ENCODE measurements around the gene JAKMIP3. TPM values are rescaled to one million over a fixed set of nuclear protein-coding genes. Genes with fewer than 3 reads are reported as not detected.
A peak's percentile ranks its signal among the peaks of the same experiment; 100 is the strongest.

The JAKMIP3 gene
- total and polyA plus RNA-seq, 9 donors = 0.27 to 0.65 (median 0.44) TPM

DNA sequence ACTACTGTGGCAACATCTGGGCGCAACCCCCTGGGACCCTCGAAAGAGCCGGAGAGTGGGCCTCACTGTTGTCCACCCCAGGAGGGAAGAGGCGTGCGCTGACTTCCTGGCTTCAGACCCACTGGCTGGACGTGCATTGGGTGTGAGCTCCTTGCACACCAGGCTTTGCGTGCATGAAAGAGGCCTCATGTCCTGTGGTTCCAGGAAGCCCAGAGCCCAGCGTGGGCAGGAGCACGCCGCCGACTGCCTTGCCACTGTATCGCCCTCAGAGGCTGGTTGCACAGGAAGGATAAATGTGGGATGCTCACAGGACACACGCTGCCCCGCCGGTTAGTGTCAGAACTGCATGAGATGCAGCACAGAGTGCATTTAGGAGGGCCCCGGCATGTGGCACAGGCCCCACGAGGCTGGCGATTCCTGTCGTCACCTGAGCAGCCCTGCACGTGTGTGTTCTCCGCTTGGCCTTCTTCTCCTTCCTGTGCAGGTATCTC lies 8.5 kb upstream of the JAKMIP3 start:
- Histone ChIP-seq H3K36me3 (ENCODE audit: control insufficient read depth, insufficient read depth, low read length) (no peaks in the 10 kb centered on the region), H3K27ac (ENCODE audit: low read length) (no peak overlapping the region), H3K27me3 (ENCODE audit: control insufficient read depth, insufficient read depth, low read length) (peaks cover 15% of the 10 kb centered on the region), H3K4me3 (ENCODE audit: low read length) (no peak overlapping the region), H3K9me3 (replicated peaks; ENCODE audit: control insufficient read depth, low read depth, low read length) (peaks cover 16% of the 10 kb centered on the region), H3K4me1 (ENCODE audit: control insufficient read depth, insufficient read depth, low read length) (no peaks in the 10 kb centered on the region)
- WGBS (ENCODE audit: insufficient coverage) = 81% methylated on average over 21 of the region's 21 CpGs
- no peak for DNase-seq

GRCh38 chr10:132058111-132058745 lies 7.5 kb upstream of the JAKMIP3 start:
- H3K36me3 ChIP-seq (ENCODE audit: control insufficient read depth, insufficient read depth, low read length) = no peaks in the 10 kb centered on the region
- no peak for DNase-seq
- no peak overlapping the region for H3K4me3 ChIP-seq (ENCODE audit: low read length)
- H3K27ac ChIP-seq (ENCODE audit: low read length) = no peak overlapping the region
- peaks cover 6% of the 10 kb centered on the region for H3K9me3 ChIP-seq (replicated peaks; ENCODE audit: control insufficient read depth, low read depth, low read length)
- peaks cover 7% of the 10 kb centered on the region for H3K4me1 ChIP-seq (ENCODE audit: control insufficient read depth, insufficient read depth, low read length)
- peaks cover 16% of the 10 kb centered on the region for H3K27me3 ChIP-seq (ENCODE audit: control insufficient read depth, insufficient read depth, low read length)
- WGBS (ENCODE audit: insufficient coverage) = 71% methylated on average over 3 of the region's 16 CpGs

DNA sequence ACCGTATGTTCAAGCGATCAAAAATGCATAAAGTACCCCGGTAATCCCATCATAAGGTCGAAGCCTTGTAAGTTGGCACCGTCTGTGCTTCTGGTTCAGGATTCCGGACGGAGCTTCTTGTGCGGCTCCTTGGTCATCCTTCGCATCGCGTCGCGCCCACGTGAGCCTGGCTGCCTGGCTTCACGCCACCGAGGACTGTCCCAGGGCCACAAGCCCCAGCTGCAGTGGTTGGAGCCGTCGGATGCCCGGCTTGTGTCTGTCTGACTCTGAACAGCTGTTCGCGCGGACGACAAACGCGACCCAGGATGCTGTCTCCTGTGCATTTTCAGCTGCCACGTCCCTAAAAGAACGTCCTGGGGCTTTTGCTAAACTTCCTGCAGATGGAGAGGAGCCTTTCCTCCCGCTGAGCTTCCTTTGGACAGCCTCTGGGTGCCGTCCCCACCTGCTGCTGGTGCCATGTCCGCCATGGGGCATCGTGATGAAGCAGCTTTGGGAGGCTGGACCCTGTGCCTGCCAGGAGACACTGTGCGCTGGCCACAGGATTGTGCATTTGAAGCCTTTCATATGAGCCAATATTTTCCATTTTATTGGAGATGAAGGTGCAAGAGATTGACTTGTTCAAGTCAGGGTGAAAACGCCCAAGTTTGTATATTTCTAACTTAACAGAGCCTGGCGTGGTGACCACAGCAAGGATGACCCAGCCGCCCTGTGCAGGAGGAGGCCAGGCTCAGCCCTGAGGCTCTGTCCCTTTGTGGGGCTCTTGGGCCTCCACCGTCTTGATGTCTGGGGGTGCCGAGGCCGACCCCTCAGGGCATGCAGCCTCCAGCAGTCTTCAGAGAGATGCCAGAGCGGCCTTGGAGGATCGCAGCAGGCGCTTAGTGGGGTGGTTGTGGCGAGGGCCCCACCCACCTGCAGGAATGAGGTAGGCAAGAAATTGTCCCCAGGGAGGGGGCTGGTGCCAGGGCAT lies 6.7 kb upstream of the JAKMIP3 start:
- no peaks in the 10 kb centered on the region for H3K36me3 ChIP-seq (ENCODE audit: control insufficient read depth, insufficient read depth, low read length)
- H3K27me3 ChIP-seq (ENCODE audit: control insufficient read depth, insufficient read depth, low read length) = peaks cover 16% of the 10 kb centered on the region
- 84% methylated on average over 34 of the region's 42 CpGs for WGBS (ENCODE audit: insufficient coverage)
- H3K4me1 ChIP-seq (ENCODE audit: control insufficient read depth, insufficient read depth, low read length) = peaks cover 9% of the 10 kb centered on the region
- no peak overlapping the region for H3K4me3 ChIP-seq (ENCODE audit: low read length)
- peaks cover under 1% of the 10 kb centered on the region for H3K9me3 ChIP-seq (replicated peaks; ENCODE audit: control insufficient read depth, low read depth, low read length)
- H3K27ac ChIP-seq (ENCODE audit: low read length) = no peak overlapping the region
- no peak for DNase-seq

GRCh38 chr10:132059760-132060508 lies 5.8 kb upstream of the JAKMIP3 start:
- H3K27me3 ChIP-seq (ENCODE audit: control insufficient read depth, insufficient read depth, low read length) = peaks cover 16% of the 10 kb centered on the region
- WGBS (ENCODE audit: insufficient coverage) = 42% methylated on average over 4 of the region's 12 CpGs
- no peaks in the 10 kb centered on the region for H3K9me3 ChIP-seq (replicated peaks; ENCODE audit: control insufficient read depth, low read depth, low read length)

GRCh38 chr10:132061030-132061429 lies 4.7 kb upstream of the JAKMIP3 start:
- peaks cover 20% of the 10 kb centered on the region for H3K27me3 ChIP-seq (ENCODE audit: control insufficient read depth, insufficient read depth, low read length)
- DNase-seq = no peak
- H3K4me1 ChIP-seq (ENCODE audit: control insufficient read depth, insufficient read depth, low read length) = peaks cover 16% of the 10 kb centered on the region
- H3K9me3 ChIP-seq (replicated peaks; ENCODE audit: control insufficient read depth, low read depth, low read length) = no peaks in the 10 kb centered on the region
- H3K4me3 ChIP-seq (ENCODE audit: low read length) = no peak overlapping the region
- no peaks in the 10 kb centered on the region for H3K36me3 ChIP-seq (ENCODE audit: control insufficient read depth, insufficient read depth, low read length)
- H3K27ac ChIP-seq (ENCODE audit: low read length) = no peak overlapping the region
- 97% methylated on average over 6 of the region's 18 CpGs for WGBS (ENCODE audit: insufficient coverage)

More at GRCh38 chr10:132059760-132060508, 5.8 kb upstream of the JAKMIP3 start:
- DNase-seq = no peak
- H3K27ac ChIP-seq (ENCODE audit: low read length) = no peak overlapping the region
- peaks cover 9% of the 10 kb centered on the region for H3K4me1 ChIP-seq (ENCODE audit: control insufficient read depth, insufficient read depth, low read length)
- no peaks in the 10 kb centered on the region for H3K36me3 ChIP-seq (ENCODE audit: control insufficient read depth, insufficient read depth, low read length)
- no peak overlapping the region for H3K4me3 ChIP-seq (ENCODE audit: low read length)

DNA sequence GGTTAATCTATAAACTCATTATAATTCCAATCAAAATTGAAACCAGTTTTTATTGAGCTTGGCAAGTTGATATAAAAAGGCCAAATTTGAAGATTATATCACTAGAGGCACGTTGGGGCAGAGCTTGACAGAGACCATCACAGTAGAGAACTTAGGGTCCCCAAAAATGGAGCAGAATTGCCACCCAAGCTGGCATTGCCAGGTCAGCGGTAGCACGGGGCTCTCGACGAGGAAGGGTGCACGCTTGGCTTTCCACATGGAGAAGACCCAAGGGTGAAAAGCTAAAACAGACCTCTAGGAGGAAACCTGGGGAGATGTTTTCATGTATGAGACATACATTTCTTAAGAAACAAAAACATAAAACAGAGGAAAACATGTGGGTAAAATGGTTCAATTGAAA lies 4.3 kb upstream of the JAKMIP3 start:
- Histone ChIP-seq H3K4me1 (ENCODE audit: control insufficient read depth, insufficient read depth, low read length) (peaks cover 20% of the 10 kb centered on the region), H3K4me3 (ENCODE audit: low read length) (no peak overlapping the region), H3K27ac (ENCODE audit: low read length) (no peak overlapping the region), H3K36me3 (ENCODE audit: control insufficient read depth, insufficient read depth, low read length) (no peaks in the 10 kb centered on the region), H3K27me3 (ENCODE audit: control insufficient read depth, insufficient read depth, low read length) (peaks cover 20% of the 10 kb centered on the region), H3K9me3 (replicated peaks; ENCODE audit: control insufficient read depth, low read depth, low read length) (no peaks in the 10 kb centered on the region)
- no peak for DNase-seq
- WGBS (ENCODE audit: insufficient coverage) = 60% methylated on average over 1 of the region's 6 CpGs

- no peaks in the 10 kb centered on the region for H3K9me3 ChIP-seq (replicated peaks; ENCODE audit: control insufficient read depth, low read depth, low read length)
- H3K27ac ChIP-seq (ENCODE audit: low read length) = no peak overlapping the region
- WGBS (ENCODE audit: insufficient coverage) = 70% methylated on average over 8 of the region's 11 CpGs
- no peak overlapping the region for H3K4me3 ChIP-seq (ENCODE audit: low read length)
- no peaks in the 10 kb centered on the region for H3K36me3 ChIP-seq (ENCODE audit: control insufficient read depth, insufficient read depth, low read length)
- H3K4me1 ChIP-seq (ENCODE audit: control insufficient read depth, insufficient read depth, low read length) = peaks cover 20% of the 10 kb centered on the region
- peaks cover 20% of the 10 kb centered on the region for H3K27me3 ChIP-seq (ENCODE audit: control insufficient read depth, insufficient read depth, low read length)
- no peak for DNase-seq
These were observed 3.6 kb upstream of the JAKMIP3 start for GRCh38 chr10:132062116-132062515.

DNA sequence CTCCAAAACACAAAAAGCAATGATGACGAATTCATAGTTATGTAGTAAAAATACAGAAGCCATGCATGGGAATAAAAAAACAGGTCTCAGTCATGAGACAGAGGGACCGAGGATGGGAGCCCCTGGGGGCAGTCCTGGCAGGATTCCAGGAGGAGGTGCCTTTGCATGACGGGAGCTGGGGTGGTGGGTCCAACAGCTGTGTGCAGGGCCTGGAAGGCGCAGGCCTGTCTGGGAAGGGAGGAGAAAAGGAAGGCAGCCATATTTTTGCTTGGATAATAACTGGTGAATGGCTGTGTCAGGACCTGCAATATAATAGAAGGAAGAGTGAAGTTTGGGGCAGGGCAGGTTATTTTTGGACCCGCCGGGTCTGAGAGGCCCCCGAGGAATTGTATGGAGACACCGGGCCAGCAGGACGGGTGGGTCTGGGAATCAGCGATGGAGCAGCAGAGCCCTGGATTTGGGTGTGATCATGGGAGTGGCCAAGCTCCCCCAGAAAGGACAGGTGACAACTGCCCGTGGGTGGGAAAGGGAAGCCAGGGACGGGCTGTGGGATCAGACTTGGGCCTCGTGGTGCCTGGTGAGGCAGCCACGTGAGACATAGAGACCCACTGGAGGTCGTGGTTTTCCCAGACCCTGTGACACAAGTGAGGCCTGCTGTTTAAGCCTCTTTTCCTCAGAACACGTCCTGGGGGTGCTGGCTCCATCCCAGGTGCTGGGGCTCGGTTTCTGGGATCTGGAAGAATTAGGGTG lies 2.9 kb upstream of the JAKMIP3 start:
- H3K36me3 ChIP-seq (ENCODE audit: control insufficient read depth, insufficient read depth, low read length) = no peaks in the 10 kb centered on the region
- no peak overlapping the region for H3K27ac ChIP-seq (ENCODE audit: low read length)
- peak; percentile 23 for DNase-seq
- peaks cover 20% of the 10 kb centered on the region for H3K27me3 ChIP-seq (ENCODE audit: control insufficient read depth, insufficient read depth, low read length)
- H3K4me1 ChIP-seq (ENCODE audit: control insufficient read depth, insufficient read depth, low read length) = peaks cover 20% of the 10 kb centered on the region
- H3K4me3 ChIP-seq (ENCODE audit: low read length) = no peak overlapping the region
- WGBS (ENCODE audit: insufficient coverage) = 72% methylated on average over 16 of the region's 17 CpGs
- H3K9me3 ChIP-seq (replicated peaks; ENCODE audit: control insufficient read depth, low read depth, low read length) = no peaks in the 10 kb centered on the region

GRCh38 chr10:132063432-132063831 lies 2.3 kb upstream of the JAKMIP3 start:
- no peak for DNase-seq
- Histone ChIP-seq H3K4me3 (ENCODE audit: low read length) (no peak overlapping the region), H3K27ac (ENCODE audit: low read length) (no peak overlapping the region), H3K27me3 (ENCODE audit: control insufficient read depth, insufficient read depth, low read length) (peaks cover 19% of the 10 kb centered on the region), H3K9me3 (replicated peaks; ENCODE audit: control insufficient read depth, low read depth, low read length) (no peaks in the 10 kb centered on the region), H3K4me1 (ENCODE audit: control insufficient read depth, insufficient read depth, low read length) (peaks cover 20% of the 10 kb centered on the region), H3K36me3 (ENCODE audit: control insufficient read depth, insufficient read depth, low read length) (no peaks in the 10 kb centered on the region)
- 87% methylated on average over 4 of the region's 10 CpGs for WGBS (ENCODE audit: insufficient coverage)

All from muscle of leg (tissue), 11 donors.